ENCODE measurements around the gene TMEM164.

GRCh38 chrX:110025395-110025794 lies 22.5 kb downstream of the TMEM164 start:
- TF ChIP-seq CTCF (conservative IDR thresholded peaks at IDR 0.05) (no peak), ZFX (IDR thresholded peaks at IDR 0.05) (no peak)

Data from C4-2B (cell line).